C4-2B (cell line): Measurements from ENCODE around the gene APLNR.

Experiments
- H3K27ac ChIP-seq: fragments of 450-650 bp; 2 replicates; pipeline ENCODE4 v1.5.1; 2017
- ZFX ChIP-seq: fragments of 450-650 bp; IDR thresholded peaks from 2 replicates; pipeline ENCODE4 v1.6.1; 2017
- TF ChIP-seq, protein P1 (sequence below): fragments of 450-650 bp; conservative IDR thresholded peaks from 2 replicates; pipeline ENCODE4 v1.5.1; 2017; ENCODE audit warnings: mild to moderate bottlenecking

Gene APLNR

DNA sequence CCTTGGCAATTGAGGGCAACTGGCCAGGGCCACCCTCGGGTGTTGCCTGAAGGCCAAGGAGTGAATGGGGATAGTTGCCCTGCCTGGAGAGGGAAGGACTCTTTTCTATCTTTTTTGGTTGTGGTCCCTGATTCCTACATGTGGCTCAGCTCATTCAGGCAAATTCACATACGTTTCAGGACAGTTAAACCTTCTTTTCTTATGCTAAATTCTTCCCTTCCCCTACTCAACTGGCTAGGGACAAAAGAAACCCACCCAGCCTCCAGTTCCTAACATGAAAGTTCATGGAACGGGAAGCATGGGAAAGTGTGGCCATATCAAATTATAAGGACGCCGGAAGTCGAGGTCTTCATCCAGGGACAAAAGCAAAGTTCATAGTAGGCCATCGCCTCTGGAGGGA lies 26.3 kb upstream of the APLNR start:
- no peak for TF ChIP-seq ZFX
- TF ChIP-seq, protein P1, sequence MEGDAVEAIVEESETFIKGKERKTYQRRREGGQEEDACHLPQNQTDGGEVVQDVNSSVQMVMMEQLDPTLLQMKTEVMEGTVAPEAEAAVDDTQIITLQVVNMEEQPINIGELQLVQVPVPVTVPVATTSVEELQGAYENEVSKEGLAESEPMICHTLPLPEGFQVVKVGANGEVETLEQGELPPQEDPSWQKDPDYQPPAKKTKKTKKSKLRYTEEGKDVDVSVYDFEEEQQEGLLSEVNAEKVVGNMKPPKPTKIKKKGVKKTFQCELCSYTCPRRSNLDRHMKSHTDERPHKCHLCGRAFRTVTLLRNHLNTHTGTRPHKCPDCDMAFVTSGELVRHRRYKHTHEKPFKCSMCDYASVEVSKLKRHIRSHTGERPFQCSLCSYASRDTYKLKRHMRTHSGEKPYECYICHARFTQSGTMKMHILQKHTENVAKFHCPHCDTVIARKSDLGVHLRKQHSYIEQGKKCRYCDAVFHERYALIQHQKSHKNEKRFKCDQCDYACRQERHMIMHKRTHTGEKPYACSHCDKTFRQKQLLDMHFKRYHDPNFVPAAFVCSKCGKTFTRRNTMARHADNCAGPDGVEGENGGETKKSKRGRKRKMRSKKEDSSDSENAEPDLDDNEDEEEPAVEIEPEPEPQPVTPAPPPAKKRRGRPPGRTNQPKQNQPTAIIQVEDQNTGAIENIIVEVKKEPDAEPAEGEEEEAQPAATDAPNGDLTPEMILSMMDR: no peak
- no peak overlapping the region for H3K27ac ChIP-seq

DNA sequence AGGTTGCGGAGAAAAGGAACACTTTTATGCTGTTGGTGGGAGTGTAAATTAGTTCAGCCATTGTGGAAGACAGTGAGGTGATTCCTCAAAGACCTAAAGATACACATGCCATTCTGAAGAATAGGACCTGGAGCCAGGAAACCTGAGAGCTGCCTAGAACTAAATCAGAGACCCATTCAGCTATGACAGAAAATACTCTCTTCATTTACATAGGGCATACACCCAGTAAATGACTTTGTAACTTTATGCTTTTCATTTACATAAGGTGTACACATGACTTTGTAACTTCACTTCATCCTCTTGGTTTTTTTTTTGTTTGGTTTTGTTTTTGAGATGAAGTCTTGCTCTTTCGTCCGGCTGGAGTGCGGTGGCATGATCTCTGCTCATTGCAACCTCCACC lies 25.1 kb upstream of the APLNR start:
- no peak overlapping the region for H3K27ac ChIP-seq
- TF ChIP-seq, protein P1: no peak
- no peak for TF ChIP-seq ZFX

DNA sequence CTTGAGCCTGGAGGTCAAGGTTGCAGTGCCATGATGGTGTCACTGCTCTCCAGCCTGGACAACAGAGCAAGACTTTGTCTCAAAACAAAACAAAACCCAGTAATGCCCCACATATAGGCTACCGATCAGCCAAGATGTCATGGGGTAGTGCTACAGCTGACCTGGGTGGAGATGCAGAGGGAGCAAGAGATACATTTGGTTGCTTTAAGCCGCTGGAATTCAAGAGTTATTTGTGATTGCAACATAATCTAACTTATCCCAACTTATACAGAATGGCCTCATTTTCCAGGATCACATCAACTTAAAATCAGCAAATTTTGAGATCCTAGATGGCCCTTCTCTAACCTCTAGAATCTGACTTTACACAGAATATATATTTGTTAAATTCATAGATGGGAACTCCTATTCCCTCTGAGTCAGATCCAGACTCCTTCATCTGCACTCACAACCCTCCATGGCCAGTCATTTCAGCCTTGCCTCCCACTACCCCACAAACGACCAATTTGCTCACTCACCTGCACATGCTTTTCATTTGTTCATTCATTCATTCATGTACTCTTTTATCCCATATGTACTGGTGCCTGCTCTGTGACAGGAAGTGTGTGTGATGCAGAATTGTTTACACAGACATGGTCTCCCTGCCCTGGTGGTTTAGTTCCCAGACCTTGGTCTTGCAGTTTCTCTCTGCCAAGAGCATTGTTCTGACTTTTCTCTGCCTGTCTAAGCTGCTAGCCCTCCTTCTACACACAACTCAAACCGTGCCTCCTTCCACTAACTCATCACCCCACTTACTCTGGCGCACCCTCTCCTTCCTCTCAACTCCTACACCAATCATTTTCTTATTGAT lies 24.1 kb upstream of the APLNR start:
- no peak overlapping the region for H3K27ac ChIP-seq
- no peak for TF ChIP-seq ZFX

DNA sequence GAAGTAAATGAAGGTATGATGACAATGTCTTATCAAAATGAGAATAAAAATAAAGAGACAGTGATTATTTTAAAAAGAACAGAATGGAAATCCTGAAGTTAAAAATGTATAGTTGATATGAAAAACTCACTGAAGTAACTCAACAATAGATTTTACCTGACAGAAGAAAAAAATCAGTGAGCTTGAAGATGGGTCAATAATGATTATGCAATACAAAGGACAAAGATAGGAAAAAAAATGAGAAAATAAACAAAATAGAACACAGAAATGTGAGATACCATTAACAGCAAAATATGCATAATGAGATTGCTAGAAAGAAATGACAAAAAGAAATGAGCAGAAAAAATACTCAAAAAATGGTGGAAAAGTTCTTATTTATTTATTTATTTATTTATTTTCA lies 19.1 kb upstream of the APLNR start:
- H3K27ac ChIP-seq: no peak overlapping the region
- no peak for TF ChIP-seq ZFX
- TF ChIP-seq, protein P1: no peak

DNA sequence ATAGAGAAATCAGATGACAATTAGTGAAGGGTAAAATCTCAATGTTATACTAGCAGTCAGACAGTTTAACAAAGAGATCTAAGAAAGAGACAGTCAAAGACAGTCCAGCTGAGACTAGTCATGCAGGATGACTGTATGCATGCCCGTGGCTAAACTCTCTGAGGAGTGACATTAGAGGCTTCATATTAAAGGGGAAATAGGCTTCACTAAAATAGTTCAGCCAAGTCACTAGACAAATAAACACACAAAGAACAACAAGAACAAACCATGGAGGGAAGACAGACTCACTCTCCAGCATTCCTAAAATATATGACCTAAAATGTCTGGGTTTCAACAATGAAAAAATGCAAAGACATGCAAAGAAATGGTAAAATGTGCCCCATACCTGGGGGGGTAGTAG lies 18.6 kb upstream of the APLNR start:
- TF ChIP-seq ZFX: no peak
- TF ChIP-seq, protein P1: no peak
- no peak overlapping the region for H3K27ac ChIP-seq

DNA sequence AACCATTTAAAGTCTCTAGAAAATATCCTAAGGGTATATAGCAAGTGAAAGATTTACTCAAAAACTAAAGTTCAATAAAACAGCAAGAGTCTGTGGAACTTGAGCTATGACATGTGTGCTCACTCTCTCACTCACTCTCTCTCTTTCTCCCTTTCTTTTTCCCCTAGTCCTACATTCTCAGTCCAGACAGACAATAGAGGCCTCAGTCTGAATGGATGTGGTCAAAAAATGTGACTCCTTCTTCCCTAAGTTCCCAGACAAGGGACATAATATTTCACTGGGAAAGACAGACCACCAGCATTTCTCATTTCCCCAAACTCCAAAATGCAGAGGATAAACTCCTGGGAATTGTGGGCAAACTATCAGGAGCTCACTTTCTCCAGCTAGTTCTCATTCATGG lies 17.6 kb upstream of the APLNR start:
- no peak overlapping the region for H3K27ac ChIP-seq
- TF ChIP-seq, protein P1: no peak
- no peak for TF ChIP-seq ZFX

DNA sequence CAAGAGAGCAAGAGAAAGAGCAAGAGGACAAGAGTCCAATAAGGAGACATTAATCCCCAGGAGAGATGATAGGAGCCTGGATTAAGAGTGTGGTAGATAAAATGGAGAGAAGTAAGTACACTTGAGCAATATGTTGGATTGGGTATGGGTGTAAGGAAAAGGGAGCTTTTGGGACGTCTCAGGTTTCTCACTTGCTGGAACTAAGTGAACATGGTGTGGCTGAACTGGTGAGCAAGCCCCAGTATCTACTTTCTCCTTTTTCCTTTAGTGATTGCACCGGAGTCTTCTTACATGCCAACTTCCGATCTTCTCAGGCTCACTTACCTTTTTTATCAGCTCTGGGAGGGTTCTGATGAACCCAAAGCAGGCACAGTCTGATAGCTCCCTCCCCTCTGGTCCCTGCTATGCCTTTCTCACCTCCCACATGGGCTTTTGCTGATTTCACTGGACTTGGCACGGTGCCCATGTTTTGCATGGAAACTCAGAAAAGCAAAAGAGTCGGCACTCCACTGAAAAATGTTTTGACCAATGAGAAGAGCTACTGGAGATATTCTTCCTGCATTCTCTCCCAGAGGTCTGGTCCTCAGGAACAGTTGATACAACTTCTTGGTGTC lies 14.5 kb upstream of the APLNR start:
- no peak for TF ChIP-seq ZFX
- TF ChIP-seq, protein P1: no peak
- no peak overlapping the region; the same call in 1 of the 2 replicates for H3K27ac ChIP-seq

DNA sequence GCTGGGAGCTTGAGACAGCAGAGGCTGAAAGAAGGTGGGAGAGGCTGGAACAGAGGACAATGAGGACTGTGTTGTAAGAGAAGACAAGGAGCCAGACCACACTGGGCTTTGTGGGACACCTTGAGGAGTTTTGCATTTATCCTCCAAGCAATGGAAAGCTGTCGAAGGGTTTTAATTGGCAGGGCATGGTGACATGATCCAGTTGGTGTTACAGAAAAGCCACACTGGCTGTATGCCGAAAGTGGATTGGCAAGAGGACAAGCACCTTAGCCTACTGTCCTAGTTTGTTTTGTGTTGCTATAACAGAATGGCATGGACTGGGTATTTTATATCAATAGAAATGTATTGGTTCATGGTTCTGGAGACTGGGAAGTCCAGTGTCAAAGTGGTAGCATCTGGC lies 14.0 kb upstream of the APLNR start:
- TF ChIP-seq, protein P1: no peak
- TF ChIP-seq ZFX: no peak
- H3K27ac ChIP-seq: no peak overlapping the region; the same call in 1 of the 2 replicates
